ENCODE results near the gene IFNK.

Gene IFNK

DNA sequence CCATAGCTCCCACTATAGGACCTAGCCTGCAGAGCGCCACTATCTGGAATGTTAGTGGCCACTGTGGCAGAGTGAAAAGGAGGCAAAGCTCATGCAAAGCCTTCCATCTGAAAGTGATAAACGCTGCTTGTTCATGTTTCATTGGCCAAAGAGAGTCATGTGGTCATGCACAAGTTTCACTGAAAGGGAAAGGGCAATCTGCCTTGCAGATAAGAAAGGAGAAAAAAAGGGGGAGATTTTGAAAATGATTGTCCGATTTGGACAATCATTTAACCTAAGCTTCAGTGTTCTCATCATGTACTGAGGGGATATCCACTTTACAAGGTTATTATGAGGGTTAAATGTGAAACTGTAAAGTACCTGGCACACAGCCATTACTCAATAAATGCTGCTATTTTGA, 14.6 kb downstream of the IFNK start:
- DNase-seq (ENCODE audit: low spot score): no peak

DNA sequence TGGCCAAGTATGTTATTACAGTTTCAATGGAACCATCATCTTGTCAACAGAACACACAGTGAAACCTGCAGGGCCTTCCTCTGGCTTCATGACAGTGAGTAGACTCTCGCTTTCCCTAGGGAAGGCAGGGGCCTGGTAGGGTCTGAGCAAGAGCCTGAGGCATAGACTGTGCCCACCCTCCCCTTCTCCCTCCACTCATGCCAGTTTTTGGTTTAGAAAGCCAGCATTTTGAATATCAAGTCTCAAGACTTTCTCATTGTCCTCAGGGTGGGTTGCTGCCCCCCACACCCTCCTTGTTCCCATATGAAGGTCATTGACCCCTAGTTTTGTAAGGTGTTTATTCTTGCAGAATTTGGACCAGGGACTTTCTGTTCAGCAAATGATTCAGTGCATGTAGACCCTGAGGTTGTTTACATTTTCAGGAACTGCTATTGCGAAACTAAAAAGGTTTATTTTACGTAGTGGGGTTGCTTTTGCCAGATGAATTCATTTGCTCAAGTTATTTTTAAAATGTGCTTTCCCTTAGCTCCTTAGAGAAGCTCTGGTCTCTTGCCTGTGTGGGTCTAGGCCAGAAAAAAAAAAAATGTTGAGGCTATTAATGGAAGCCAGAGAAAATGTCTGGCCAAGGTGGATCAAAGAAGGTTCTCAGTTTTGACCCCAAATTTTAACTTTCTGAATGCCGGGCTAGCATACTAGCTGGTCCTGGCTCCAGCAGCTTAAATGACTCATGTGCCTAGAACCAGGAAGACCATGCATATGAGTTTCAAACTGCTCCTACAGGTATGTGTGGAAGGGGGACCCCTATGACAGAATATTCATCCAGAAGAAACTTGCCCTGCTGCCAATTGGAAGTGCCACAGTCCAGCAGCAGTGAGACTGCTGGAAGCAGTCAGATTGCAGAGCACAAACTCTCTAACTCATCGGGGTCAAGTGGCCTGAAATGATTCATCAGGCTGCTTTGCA, 15.7 kb downstream of the IFNK start:
- no peak for DNase-seq (ENCODE audit: low spot score)

DNA sequence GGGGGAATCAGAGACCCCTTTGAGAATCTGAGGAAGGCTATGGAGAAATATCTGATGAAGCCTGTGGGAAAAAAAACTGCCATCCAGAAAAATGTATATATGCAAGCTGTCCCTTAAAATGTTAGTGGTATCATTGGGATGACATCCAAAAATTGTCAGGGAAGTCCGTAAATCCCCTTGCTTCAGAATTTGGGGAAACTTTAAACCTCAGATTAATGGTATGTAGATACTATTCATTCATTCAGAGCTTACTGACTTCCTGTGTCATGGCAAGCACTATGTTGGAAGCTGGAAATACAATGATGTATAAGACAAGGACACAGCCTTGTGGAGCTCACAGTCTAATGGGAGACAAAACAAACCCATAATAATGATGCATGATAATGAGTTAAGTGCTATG, 16.4 kb downstream of the IFNK start:
- no peak for DNase-seq (ENCODE audit: low spot score)

DNA sequence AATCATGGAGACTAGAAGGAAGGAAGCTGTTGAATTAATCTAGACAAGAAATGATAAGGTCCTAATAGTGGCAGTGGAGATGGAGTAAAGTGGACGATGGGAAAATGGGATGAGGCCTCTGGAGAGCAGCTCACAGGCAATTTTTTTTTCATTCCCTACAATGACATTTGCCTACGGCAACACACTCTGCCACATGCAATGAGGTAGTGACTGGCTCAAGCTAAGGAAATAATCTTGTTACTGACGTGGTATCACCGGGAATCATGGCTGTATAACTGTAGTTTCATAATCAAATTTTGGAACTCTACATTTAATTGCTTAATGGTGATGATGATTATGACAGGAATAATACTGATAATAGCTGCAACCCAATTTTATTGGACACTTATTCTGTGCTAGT, 17.6 kb downstream of the IFNK start:
- DNase-seq (ENCODE audit: low spot score): no peak

DNA sequence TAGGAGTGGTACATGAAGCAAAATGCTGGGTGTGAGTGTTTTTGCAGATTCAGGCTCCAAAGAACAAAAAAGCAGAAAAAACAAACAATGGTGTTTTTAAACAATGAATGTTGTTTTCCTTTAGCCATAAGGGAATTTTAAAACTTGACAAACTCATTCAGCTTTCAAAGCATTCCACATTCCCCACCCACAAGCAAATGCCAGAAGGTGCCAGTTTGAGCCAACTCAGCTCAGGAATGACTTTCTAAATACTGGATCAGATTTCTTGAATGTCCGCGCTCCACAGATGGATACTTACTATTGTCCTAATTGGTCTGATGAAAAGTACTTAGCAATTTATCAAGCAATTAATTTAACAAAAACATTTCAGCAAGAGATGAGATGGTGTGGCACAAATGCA, 18.4 kb downstream of the IFNK start:
- DNase-seq (ENCODE audit: low spot score): no peak

DNA sequence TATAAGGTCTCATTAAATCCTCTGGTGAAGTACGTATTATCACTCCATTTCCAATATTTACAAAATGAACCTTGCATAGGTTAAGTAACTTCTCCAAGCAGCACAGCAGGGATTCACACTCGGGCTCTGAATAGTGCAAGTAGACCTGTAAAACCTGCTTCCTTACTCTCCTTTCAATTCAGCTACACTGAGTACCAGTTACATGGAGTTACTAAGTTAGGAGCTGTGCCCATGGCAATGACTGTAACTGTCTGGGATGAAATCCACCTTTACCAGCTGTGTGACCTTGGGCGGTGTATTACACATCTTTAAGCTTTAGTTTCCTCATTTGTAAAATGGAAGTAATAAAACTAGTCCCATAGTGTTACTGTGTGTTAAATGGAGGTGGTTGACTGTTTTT, 21.4 kb downstream of the IFNK start:
- DNase-seq (ENCODE audit: low spot score): no peak

DNA sequence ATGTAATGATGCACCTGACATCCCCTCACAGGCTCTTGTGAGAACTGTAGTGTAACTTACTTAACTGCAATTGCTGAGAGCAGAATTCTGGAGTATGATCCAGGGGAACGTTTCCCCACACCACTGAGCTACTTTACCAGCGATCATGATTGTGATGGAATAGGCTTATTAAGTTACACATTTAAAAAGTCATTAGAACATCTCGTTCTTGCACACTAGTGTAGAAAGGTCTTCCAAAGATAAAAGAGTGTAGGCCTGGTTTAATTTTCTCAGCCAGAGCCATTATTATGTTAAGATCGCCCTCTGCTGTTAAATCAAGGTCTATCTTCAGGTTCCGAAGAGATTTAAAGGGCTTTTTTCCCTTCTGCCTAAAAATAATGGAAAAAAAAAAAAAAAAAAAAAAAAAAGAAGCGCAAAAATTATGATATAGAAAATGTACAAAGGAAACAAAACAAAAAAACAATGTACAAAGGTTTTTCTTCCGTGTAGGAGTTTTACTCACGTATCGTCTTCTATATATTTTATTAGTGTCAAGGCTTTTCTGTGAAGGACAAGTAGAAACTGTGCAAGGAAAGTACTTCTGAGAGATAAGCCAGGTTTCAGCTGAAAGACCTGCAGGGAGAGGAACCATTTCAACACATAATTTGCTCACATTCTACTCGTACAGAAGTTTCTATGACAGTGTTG, 24.1 kb downstream of the IFNK start:
- DNase-seq (ENCODE audit: low spot score): no peak

DNA sequence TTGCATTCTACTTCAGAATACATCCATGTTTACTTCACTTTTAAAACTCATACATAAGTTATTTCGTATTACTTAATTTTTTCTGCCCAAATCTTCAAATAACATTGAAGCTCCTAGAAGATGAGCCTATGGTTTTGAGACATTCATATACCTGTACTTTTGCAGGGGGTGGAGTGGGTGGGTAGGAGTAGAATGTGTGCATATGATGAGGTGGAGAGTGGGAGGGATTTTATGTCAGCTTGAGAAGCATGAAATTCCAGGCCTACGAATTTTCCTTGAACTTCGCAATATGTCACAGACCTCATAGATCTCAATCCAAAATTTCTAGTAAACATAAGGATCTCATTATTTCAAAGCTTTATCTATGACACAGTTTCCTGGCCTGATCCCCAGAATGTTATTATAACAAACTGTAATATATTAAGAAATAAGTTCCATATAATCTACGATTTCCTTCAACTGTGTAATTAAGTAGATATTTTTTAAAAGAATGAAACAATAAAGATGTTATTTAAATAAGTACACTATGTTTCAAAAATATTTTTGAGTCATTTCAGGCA, 25.2 kb downstream of the IFNK start:
- no peak for DNase-seq (ENCODE audit: low spot score)

DNA sequence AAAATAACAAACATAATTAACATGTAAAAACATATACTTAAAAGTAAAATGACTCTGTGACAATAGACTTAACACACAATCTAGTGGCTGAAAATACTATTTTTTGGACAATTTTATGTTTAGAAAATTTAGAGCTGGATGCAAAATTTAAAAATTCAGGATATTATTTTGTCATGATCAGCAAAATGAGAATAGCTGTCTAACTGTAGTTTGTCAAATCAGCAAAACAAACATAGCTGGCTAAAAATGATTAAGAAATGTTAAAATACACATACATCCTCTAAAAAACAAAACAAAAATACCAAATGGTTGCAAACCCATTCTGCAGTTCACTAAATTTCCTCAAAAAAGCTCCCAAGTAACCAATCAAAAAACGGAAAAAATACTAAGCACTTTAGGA, 30.6 kb downstream of the IFNK start:
- DNase-seq (ENCODE audit: low spot score): no peak

DNA sequence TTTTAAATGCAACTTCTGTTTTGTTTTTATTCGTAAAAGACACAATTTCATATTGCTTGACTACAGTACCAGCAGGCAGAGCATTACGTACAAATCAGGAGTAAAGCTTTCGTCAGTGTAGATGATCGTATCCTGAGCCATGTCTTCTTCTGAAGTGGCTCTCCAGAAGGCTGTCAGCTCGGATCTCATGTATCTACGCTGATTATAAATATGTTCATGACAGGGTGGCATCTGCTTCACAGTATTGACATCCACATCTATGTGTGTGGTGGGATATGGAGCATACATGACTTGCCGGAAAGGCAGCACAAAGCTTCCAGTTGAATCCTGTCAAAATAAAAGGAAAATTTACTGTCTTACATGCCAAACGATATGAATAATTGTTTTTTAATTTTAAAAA, 32.4 kb downstream of the IFNK start:
- DNase-seq (ENCODE audit: low spot score): no peak

DNA sequence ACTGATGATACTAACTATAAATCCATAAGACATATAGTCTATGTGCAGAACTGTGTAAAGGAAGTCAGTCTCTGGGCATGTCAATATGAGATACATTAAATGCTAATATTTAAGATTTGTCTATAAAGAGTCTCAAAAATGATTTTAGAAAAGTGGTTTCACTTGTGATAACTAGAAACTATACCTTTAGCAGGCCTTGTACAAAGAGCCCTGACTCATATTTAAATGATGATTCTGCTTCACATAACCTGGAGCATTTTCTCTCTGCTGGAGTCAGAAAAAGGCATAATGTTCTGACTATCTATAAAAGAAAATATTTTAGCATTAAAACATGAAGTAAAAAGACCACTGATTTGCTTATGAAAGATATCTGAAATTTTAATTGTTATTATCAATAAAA, 34.2 kb downstream of the IFNK start:
- DNase-seq (ENCODE audit: low spot score): no peak

DNA sequence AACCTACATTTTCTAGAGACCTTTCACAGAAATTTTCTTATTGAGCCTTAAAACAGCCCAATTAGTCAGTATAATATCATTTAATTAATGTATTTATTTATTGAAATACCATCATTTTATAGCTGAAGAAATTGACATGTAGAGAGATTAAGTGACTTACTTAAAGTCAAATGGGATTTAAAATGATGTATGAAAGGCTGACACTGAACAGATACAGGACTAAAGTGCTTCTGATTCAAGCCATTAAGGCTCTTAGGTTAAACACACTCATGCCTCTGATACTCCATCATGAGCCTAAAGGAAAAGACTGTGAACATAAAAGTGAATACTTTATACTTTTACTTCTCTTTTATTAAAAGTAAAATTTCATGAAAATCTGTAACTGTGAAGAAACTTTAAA, 36.4 kb downstream of the IFNK start:
- no peak for DNase-seq (ENCODE audit: low spot score)

DNA sequence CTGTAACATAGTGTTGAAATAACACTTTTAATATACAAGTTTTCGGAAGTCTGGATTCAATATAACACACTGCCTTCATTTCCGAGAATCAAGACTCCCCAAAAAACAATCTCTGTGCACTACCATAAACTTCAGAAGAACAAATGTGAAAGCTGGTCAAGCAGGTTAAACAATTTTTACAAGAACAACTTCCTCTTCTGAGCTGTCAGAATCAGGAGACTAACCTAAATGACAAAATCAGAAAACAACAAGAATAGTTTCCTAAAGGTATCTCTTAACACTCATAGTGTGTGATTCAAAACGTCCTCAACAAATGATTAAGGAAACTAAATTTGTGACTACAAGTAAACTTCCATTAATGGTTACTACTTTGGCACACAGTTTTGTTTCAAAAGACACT, 37.6 kb downstream of the IFNK start:
- DNase-seq (ENCODE audit: low spot score): no peak

DNA sequence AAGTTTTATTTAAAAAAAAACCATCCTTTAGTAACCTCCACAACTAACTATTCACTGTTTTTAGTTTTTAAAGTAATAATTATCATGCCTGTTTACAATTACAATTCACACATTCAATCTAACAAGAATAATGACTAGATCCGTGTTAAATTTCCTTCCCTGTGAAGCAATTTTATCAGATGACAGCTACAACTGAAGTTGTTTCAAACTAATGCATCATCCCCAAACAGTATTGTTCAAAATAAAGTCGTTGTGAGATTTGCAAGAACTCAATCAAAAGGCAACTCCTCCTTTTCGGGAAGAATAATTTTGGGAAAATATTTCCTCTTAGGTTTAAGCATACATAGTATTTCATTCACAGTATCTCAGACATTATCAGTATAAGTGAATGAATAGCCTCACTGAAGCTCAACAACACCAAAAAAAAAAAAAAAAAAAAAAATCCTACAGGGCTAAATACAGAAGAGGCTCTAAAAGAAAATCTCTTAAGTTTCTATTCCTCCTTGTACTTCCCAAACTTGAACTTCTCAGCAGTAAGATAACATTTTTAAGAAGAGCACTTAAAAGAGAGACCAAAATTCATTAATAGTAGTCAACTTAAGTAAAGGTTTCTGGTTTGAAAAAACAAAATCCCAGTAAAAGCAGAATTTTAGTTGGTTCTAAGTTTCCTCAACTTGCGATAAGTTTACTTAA, 39.8 kb downstream of the IFNK start:
- DNase-seq (ENCODE audit: low spot score): no peak

DNA sequence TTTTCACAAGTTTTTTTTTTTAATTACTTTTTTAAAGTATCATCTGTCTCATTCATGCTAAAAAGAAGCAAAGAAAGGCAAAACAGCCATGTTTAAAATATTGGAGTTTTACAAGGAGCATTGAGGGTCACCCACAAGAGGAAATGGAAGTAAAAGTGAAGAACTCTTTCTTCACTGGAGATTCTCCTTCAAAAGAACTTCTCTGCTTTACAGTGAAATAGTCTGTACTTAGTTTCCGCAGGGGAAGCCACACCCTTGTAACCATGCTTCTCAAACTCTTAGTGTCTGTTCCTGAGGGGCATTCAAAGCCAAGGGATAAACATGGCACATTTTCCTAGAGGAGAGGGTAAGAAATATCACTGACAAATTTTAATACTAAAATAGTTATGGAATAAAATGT, 40.6 kb downstream of the IFNK start:
- no peak for DNase-seq (ENCODE audit: low spot score)

DNA sequence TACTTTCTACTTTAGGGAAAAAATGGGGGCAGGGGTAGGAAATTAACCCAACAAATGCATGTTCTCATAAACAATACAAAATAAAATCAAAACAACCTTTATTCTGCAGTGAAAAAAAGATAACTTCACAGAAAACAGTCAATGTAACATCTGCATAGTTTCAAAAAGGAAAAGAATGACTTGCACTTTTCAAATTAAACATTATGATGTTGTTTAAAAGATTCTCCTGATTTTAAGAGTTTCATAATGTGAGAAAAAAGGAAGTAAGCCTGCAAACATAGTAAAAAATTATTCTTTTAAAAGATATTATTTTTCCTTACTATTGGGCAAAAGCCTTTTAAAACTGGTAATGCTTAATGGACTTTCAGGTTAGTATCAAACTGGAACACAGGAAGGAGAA, 41.6 kb downstream of the IFNK start:
- no peak for DNase-seq (ENCODE audit: low spot score)

DNA sequence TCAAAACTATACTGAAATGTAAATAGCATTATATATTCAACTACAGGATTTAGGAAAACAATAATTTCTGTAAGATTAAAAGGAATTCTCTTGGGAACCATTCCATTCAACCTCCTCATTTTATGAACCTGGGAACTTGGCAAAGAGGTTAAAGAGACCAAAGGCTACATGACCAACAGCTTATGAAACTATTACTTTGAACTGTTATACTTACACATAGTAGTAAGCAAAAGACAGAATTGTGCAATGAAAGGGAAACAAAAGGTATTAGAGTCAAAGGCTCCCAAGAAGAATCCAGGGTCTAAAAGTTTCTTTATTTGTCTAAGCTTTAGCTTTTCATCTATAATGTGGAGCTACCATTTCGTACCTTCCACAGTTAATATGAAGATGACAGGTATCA, 42.0 kb downstream of the IFNK start:
- DNase-seq (ENCODE audit: low spot score): no peak

DNA sequence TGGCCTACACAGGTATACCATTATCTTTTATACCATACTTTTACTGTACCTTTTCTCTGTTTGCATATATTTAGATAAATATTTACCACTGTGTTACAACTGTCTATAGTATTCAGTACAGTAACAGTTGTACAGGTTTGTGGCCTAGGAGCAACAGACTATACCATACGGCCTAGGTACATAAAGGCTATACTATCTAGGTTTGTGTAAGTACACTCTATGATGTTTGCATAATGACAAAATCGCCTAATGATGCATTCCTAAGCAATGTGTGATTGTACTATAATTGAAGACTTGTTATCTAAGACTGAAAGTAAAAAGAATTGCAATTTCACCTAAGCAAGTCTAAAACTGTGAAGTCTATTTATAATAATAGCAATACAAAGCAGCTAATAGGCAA, 45.3 kb downstream of the IFNK start:
- no peak for DNase-seq (ENCODE audit: low spot score)

DNA sequence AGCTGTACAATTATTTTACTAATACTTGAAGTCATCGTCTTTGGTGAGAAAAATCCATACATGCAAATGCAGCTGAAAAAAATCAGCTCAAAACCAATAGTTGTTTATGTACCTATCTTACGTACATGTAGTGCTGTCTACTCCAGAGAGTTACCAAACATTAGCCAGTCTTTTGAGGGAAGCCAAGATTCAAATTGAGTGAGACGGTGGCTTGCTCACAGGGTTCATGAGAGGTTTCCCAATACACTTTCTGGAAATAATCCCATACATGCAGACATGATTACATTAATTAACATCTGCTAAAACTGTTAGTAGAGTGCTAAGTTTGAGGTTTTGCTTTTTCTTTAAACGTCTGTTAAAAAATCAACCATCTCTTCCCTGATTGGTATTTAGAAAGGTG, 46.9 kb downstream of the IFNK start:
- no peak for DNase-seq (ENCODE audit: low spot score)

DNA sequence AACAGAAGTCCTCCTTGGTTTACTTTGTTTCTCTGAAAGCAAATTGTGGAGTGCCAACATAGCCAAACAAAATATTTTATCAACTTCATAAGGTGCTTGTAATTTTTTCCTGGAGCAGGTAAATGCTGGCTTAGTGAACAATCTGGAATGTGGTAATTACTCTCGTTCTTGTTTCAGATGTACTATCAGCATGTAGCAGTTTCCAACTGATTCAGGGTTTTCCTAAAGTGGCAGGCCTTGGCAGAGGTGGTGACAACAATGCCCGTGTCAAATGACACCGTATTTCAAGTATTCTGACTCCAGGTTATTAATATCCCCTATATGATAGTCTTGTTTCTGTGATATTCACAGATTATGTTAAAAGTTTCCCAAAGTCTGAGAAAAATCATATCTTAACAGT, 48.0 kb downstream of the IFNK start:
- DNase-seq (ENCODE audit: low spot score): no peak

DNA sequence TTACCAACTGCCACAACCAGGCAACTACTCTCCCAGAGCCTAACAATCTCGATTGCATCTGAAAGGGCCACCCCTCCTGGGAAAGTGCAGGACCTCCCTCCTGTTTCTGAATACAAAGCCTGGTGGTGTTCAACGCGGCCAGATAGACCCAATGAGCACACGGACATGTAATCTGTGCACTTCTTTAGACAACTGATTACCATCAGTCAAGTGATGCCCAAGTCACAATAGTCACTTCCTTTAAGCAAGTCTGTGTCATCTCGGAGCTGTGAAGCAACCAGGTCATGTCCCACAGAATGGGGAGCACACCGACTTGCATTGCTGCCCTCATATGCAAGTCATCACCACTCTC, 48.5 kb downstream of the IFNK start:
- DNase-seq (ENCODE audit: low spot score): peak; percentile 62

DNA sequence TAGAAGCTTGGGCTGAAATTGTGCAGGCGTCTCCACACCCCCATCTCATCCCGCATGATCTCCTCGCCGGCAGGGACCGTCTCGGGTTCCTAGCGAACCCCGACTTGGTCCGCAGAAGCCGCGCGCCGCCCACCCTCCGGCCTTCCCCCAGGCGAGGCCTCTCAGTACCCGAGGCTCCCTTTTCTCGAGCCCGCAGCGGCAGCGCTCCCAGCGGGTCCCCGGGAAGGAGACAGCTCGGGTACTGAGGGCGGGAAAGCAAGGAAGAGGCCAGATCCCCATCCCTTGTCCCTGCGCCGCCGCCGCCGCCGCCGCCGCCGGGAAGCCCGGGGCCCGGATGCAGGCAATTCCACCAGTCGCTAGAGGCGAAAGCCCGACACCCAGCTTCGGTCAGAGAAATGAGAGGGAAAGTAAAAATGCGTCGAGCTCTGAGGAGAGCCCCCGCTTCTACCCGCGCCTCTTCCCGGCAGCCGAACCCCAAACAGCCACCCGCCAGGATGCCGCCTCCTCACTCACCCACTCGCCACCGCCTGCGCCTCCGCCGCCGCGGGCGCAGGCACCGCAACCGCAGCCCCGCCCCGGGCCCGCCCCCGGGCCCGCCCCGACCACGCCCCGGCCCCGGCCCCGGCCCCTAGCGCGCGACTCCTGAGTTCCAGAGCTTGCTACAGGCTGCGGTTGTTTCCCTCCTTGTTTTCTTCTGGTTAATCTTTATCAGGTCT, 49.0 kb downstream of the IFNK start, which contains the start of gene C9orf72:
Gene C9orf72, minus strand, starts transcription at position 564 of the 716 bp plus-strand sequence. CDS start 6,361 bp downstream, outside the sequence.
- peak; percentile 85 for DNase-seq (ENCODE audit: low spot score)

Data from CD4-positive, alpha-beta T cell treated with Interleukin-6 at 100 ng/mL for 8 hours (primary cell).